Activated gamma-delta T cell (primary cell): ENCODE data around the gene LAMB4.

Experiments used
- DNase-seq: peaks from one replicate; lab custom pipeline; 2025; lab: John Stamatoyannopoulos, UW

The LAMB4 gene

DNA sequence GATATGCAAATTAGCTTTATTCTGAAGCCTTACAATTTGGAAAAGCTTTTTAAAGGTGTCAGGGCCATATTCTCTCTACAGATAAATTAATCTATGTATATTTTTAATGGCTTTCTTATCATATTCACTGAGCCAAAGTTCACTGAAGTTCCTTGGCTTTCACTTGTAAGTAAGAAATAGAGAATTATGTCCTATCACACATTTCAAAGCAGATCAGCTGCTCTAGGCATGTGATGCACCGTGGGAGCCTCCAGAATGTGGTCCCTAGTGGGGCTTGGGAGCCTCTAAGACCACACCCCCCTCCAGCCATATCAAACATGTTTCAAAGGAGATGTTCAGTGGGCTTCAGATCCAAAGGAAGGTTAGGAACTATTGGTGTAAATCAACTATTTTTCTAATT, 51.5 kb downstream of the LAMB4 start:
- no peak for DNase-seq

GRCh38 chr7:108078211-108078673, 51.9 kb downstream of the LAMB4 start:
- no peak for DNase-seq

DNA sequence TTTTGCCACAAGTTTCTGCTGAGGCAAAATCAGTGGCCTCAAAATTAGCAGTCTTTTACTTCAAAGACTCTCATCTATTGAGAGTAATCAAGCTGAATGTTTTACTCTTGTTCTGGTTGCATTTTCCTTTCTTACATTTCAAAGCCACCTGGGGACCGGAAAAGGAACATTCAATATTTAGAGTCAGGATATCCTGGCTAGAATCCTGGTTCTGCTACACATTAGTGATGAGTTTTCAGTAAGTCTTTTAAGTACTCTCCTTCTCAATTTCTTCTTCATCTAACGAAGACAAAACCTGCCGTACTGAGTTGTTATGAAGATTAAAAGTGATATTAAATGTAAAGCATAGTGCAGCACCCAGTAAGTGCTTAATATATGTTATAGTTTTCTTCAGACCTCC, 52.5 kb downstream of the LAMB4 start:
- no peak for DNase-seq

- no peak for DNase-seq
Observed at GRCh38 chr7:108076156-108076555, 54.0 kb downstream of the LAMB4 start.

DNA sequence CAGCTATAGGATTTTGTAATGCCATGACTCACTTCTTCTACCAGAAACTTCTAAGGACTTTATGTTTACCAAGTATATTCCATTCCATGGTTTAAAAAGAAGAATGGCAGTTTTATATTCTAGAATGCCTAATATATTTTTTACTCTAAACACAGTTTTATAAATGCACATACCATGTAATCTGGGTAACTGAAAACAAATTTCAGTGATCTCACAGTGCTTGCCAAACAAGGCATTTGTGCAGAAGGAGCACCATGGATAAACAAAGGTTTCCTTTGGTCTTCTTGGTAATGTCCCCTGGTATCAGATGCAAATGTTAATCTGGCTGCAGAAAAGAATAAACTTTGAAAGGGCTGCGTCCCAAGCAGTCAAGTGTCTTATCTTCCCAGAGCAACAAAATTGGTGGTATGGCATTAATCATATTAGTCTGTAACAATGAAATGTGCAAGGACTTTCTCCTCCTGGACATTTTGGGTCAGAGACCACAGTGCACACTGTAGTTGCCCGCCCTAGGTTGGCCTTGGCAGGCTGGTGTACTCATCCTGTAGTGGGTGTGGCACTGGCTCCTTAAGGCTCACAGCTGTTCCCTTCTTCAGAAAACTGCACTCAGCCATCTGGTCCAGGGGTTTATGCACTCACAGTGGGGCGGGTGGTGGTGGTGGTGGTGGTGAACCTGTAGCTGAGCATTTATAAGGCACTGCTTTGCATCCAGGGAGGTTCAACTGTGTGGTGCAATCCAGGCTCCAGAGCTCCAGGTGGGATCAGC, 56.7 kb downstream of the LAMB4 start:
- no peak for DNase-seq

- DNase-seq = no peak
Observed at GRCh38 chr7:108072739-108073138, 57.4 kb downstream of the LAMB4 start.

- no peak for DNase-seq
Observed at GRCh38 chr7:108072116-108072515, 58.0 kb downstream of the LAMB4 start.

- DNase-seq = no peak
Observed at GRCh38 chr7:108071551-108071950, 58.6 kb downstream of the LAMB4 start.

DNA sequence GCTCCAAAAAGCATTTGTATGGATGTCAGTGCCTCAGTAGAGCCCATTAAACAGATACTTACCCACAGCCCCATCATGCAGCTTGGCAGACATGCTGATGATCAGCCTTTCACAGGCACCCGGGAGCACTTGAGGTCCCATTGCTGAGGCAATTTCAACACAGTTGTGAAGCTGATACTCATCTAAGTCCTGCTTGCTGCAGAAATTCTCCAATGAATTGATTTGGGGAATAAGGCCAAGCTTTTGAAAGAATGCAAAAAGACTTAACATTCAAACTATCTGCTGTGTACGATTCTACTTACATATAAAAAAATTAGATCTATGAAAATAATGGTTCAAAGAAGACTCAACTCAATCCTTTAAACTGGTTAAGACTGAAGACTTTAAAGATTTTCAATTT, 60.5 kb downstream of the LAMB4 start:
- no peak for DNase-seq

- DNase-seq = no peak
Observed at GRCh38 chr7:108067844-108068243, 62.3 kb downstream of the LAMB4 start.

- no peak for DNase-seq
Observed at GRCh38 chr7:108066486-108066885, 63.7 kb downstream of the LAMB4 start.

DNA sequence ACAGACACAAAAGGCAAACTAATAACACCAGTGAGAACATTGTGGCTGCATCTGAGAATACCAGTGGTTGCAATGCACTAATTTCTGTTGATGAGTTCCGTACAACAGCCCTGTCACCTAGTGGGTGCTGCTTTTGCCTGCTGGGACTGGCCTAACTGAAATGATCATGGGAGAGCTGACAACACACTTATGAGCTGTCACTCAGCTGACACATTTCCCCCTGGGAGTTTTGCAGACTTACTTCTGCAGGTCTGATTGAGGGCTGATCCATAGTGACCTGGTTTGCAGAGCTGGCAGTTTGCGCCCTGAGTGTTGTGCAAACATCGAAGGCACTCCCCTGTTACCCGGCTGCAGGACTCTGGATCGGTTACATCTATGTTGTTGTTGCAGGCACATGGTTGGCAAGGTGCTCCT, 66.6 kb downstream of the LAMB4 start:
- DNase-seq = no peak

- DNase-seq = no peak
Observed at GRCh38 chr7:108062250-108063014, 67.7 kb downstream of the LAMB4 start.

- no peak for DNase-seq
Observed at GRCh38 chr7:108059526-108059925, 70.6 kb downstream of the LAMB4 start.

- no peak for DNase-seq
Observed at GRCh38 chr7:108057951-108058481, 72.1 kb downstream of the LAMB4 start.

DNA sequence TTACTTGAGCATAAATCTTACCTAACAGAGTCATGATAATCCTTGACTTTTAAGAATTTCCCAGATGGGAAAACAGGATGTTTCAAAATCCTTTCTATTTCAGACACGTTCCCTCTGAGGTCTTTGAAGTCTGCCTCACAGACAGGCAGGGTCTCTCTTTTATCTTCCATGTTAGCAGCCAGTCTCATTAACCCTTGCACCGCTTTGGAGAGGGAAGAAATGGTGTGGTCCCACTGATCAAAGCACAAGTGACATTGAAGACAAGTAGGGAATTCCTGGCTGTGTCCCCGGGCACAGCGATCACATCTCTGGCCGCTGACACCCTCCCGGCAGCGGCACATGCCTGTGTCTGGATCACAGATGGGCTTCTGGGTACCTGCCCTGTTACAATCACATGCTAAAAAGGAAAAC, 74.5 kb downstream of the LAMB4 start:
- DNase-seq = no peak

DNA sequence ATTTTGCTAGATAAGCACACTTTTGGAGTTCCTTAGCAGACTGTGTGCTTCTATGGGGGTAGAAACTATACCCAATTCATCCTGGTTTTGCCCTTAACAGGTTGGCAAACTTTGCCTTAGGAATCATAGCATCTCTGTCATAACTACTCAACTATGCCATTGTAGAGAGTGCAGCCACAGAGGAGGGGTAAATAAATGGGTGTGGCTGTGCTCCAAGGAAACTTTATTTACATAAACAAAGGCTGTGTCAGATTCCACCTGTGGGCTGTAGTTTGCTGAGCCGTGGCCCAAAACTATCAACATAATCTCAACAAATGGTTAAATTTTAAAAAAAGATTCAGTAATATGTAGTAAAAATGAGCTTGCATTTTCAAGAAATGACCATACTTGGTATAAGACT, 75.6 kb downstream of the LAMB4 start:
- DNase-seq = no peak

- no peak for DNase-seq
Observed at GRCh38 chr7:108053250-108053649, 76.9 kb downstream of the LAMB4 start.

DNA sequence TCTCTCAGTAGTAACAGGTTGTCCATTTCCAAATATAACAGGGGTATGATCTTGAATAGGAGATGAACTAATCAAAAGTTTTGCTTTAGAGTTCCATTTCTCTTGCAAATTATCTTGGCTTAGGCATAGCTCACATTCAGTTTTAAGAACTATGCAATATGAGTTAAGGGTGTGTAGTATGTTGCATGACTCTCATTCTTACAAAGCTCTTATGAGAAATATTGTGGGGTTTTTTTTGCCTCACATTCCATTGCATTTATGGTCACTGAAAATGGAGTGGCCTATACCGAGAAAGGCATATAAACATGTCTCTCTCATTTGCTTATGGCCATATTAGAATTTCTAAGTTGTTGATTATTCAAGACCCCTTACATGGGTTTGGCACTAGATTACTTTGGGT, 78.7 kb downstream of the LAMB4 start:
- DNase-seq = no peak

DNA sequence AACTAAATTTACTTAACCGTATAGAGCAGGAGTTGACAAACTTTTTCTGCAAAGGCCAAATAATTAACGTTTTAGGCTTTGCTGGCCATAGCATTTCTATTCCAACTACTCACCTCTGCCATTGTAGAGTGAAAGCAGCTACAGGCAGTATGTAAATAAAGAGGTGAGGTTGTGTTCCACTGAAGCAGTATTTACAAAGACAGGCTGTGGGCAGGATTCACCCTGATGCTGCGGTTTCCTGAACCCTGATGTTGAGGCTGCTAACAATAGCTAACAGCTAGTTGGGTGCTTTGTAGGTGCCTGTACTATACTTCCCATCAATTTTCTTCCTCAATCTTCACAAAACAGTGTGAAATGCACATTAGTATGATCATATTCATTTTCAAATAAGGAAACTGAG, 80.2 kb downstream of the LAMB4 start:
- DNase-seq = no peak

GRCh38 chr7:108048422-108048821, 81.7 kb downstream of the LAMB4 start:
- no peak for DNase-seq

DNA sequence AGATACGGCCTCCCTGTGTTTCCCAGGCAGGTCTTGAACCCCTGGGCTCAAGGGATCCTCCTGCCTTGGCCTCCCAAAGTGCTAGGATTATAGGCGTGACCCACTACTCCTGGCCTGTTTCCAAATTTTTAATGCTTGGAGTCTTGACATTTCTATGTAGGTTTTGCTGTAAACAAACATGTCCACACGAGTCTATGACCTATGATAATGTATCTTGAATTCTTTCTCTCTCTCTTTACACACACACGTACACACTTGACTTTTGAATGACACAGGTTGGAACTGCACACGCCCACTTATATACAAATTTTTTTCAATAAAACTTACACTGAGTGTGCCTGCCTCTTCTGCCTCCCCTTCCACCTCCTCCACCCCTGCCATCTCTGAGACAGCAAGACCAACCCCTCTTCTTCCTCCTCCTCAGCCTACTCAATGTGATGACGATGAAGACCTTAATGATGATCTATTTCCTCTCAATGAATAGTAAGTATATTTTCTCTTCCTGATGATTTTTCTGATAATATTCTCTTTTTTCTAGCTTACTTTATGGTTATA, 83.1 kb downstream of the LAMB4 start:
- no peak for DNase-seq

GRCh38 chr7:108045669-108046068, 84.5 kb downstream of the LAMB4 start:
- DNase-seq = no peak
